ENCODE results near the gene COL9A3.

The COL9A3 gene

DNA sequence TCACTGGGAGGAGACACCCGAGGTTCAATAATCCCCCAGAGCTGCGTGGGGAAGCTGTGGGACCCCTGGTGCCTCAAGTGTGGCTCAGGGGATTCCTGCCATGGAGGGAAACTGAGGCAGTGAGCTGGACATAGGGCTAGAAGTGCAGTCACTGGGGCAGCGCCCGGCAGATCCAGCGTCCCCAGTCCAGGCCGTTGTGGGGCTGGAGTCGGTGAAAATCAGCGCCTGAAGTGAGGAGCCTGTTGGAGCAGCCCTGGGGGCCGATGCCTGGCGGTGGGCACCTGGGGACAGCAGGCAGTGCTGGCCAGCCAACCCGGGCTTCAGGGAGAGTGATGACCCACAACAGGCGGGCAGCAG, 2.2 kb upstream of the COL9A3 start:
- Histone ChIP-seq H3K27ac (no peak overlapping the region), H3K36me3 (peaks cover 35% of the 10 kb centered on the region), H3K9me3 (ENCODE audit: severe bottlenecking) (no peaks in the 10 kb centered on the region), H3K27me3 (ENCODE audit: insufficient read depth, low read depth, severe bottlenecking) (no peaks in the 10 kb centered on the region), H3K4me3 (ENCODE audit: low read depth, low read length) (no peak overlapping the region)
- no peak for TF ChIP-seq CTCF (IDR thresholded peaks at IDR 0.05; ENCODE audit: low read depth, low read length)
- DNase-seq, result no peak

- Histone ChIP-seq H3K4me3 (ENCODE audit: low read depth, low read length) (no peak overlapping the region), H3K27ac (no peak overlapping the region), H3K9me3 (ENCODE audit: severe bottlenecking) (no peaks in the 10 kb centered on the region), H3K27me3 (ENCODE audit: insufficient read depth, low read depth, severe bottlenecking) (no peaks in the 10 kb centered on the region), H3K36me3 (peaks cover 29% of the 10 kb centered on the region)
- no peak for DNase-seq
- no peak for TF ChIP-seq CTCF (IDR thresholded peaks at IDR 0.05; ENCODE audit: low read depth, low read length)
These were observed 1.5 kb upstream of the COL9A3 start for GRCh38 chr20:62815066-62815991.

GRCh38 chr20:62816031-62816883, 593 bp upstream of the COL9A3 start:
- H3K4me3 ChIP-seq (ENCODE audit: low read depth, low read length), result no peak overlapping the region
- no peak for DNase-seq
- H3K27ac ChIP-seq, result no peak overlapping the region
- H3K9me3 ChIP-seq (ENCODE audit: severe bottlenecking), result no peaks in the 10 kb centered on the region
- TF ChIP-seq CTCF (IDR thresholded peaks at IDR 0.05; ENCODE audit: low read depth, low read length), result no peak
- H3K27me3 ChIP-seq (ENCODE audit: insufficient read depth, low read depth, severe bottlenecking), result no peaks in the 10 kb centered on the region
- H3K36me3 ChIP-seq, result peaks cover 20% of the 10 kb centered on the region

DNA sequence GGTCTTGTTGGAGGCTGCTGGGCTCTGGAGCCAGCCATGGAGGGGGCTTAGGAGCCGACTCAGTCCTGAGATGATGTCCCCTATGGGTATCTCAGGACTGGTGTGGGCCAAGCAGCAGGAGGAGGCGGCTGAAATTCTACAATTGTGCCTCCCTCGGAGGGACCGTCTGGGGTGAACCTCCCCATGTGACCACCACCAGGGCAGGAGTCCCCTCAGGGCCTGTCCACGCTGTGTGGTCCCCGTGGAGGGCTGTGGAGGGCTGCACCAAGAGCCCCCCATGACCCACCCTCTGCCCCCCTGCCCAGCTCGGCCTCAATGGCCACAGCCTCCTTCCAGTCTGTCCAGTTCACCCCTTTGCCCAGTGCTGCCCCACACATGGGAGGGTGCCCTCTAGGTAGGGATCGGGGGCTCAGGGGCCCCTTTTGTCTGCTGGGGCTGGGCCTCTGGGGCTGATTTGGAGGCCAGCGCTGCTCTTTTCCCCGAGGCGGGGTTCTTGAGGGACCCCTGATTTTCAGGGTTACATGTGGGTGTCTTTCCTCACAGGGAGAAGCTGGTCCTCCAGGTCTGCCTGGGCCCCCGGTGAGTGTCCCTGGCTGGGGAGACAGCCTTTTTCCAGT, 1.2 kb downstream of the COL9A3 start:
- H3K27me3 ChIP-seq (ENCODE audit: insufficient read depth, low read depth, severe bottlenecking), result no peaks in the 10 kb centered on the region
- TF ChIP-seq CTCF (IDR thresholded peaks at IDR 0.05; ENCODE audit: low read depth, low read length), result no peak
- H3K36me3 ChIP-seq, result peaks cover 6% of the 10 kb centered on the region
- no peaks in the 10 kb centered on the region for H3K9me3 ChIP-seq (ENCODE audit: severe bottlenecking)
- no peak overlapping the region for H3K4me3 ChIP-seq (ENCODE audit: low read depth, low read length)
- no peak overlapping the region; the same call in 1 of the 2 replicates for H3K27ac ChIP-seq
- DNase-seq, result no peak

DNA sequence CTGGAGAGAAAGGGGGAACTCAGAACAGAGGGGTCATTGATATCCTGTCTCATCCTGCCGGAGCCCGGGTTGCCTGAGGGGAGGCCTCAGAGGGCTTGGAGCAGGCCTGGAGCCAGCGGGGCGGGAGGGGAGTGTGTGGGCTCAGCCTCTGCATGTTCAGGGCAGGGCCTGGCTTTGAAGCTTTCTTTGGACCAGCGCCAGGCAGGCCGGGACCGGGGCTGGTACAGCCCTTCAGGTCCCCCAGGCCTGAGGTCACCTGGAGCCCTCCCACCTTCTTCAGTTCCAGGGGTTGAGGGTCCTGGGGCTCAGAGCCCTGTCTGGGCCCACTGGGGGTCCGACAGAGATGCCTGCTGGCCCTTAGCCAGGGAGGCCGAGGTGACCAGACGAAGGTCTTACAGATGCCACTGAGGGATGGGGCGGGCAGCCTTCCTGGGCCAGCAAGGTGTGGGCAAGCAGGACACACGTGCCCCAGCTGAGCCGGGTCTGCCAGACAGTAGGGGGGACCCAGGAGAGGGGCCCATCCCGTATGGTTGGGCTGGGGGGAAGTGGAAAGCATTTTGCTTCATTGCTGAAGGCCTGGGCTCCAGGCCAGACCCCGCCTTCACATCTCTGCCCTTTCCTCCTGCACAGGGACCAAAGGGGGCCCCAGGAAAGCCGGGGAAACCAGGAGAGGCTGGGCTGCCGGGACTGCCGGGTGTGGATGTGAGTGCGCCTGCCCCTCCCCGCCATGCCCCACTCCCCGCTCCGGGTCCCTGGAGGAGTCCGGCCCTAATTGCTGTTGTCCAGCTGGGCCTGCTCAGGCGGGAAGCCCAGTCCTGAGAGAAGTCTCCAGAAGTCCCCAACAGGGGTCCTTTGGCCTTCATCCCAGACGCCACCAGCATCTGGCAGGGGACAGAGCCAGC, 2.0 kb downstream of the COL9A3 start:
- H3K27ac ChIP-seq, result peak overlapping the region; percentile 10; the same call in 1 of the 2 replicates
- no peaks in the 10 kb centered on the region for H3K9me3 ChIP-seq (ENCODE audit: severe bottlenecking)
- H3K4me3 ChIP-seq (ENCODE audit: low read depth, low read length), result no peak overlapping the region
- DNase-seq, result no peak
- H3K27me3 ChIP-seq (ENCODE audit: insufficient read depth, low read depth, severe bottlenecking), result no peaks in the 10 kb centered on the region
- TF ChIP-seq CTCF (IDR thresholded peaks at IDR 0.05; ENCODE audit: low read depth, low read length), result no peak
- peaks cover 2% of the 10 kb centered on the region for H3K36me3 ChIP-seq
